Left ventricle myocardium inferior (tissue), 1 donor: Measurements from ENCODE around the gene LCP1. TPM values are rescaled to one million over a fixed set of nuclear protein-coding genes. Genes with fewer than 3 reads are reported as not detected.

ENCODE experiments used
- DNase-seq: peaks from one replicate; pipeline ENCODE4 v3.0.0-alpha.2; 2020
- H3K27ac ChIP-seq: fragments of 200-600 bp; replicated peaks from 2 replicates; pipeline ENCODE4 v1.8.0; 2021
- H3K27me3 ChIP-seq: fragments of 200-600 bp; 2 replicates; pipeline ENCODE4 v1.8.0; 2021; ENCODE audit warnings: low read depth
- H3K36me3 ChIP-seq: fragments of 200-600 bp; 2 replicates; pipeline ENCODE4 v1.8.0; 2021
- H3K4me1 ChIP-seq: fragments of 200-600 bp; 2 replicates; pipeline ENCODE4 v1.8.0; 2021
- H3K4me3 ChIP-seq: fragments of 200-600 bp; 2 replicates; pipeline ENCODE4 v1.8.0; 2021; ENCODE audit warnings: mild to moderate bottlenecking, moderate library complexity
- H3K9me3 ChIP-seq: fragments of 200-600 bp; replicated peaks from 2 replicates; pipeline ENCODE4 v1.8.0; 2021
- intact Hi-C: fragments of 100-400 bp; cut with micrococcal nuclease; formaldehyde crosslinking; loops from one replicate; pipeline ENCODE4 v1.11.0; 2022
- total RNA-seq: library from RNA; stranded (reverse); fragmentation: NEBNext Ultra II Directional; extraction: Animal tissue kit (Norgen Biotek cat#: 25700); gene quantifications from one replicate; pipeline ENCODE4 v1.2.1, GENCODE V29; 2021
- TF ChIP-seq, protein P1 (sequence below): fragments of 200-600 bp; IDR thresholded peaks from 2 replicates; pipeline ENCODE4 v1.8.0; 2021; ENCODE audit warnings: antibody characterized with exemption, mild to moderate bottlenecking, borderline replicate concordance
- donor health status: DM: no; HTN: yes; CAD: no; lungs with severe emphysema.

The LCP1 gene
- total RNA-seq, 1 donor from 2014 or later = 14.1 TPM

DNA sequence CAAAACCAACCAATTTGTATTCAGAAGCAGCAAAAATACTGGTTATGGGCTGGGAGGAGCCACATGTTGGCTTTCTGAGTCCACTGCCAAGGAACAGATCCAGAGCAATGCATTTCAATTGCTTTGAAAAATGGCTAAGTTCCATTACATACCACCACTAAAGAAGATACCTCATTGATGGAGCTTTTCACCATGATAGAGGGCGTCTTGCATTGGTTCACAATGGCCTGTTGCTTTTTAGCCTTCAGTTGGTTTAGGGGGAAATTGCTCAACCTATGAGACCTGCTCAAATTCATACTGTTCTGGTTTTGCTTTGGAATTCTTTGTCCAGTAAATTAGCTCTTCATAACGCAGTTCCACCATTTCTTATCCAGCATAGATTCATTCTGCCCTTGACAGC lies 55.9 kb downstream of the LCP1 start:
- H3K27ac ChIP-seq = no peak overlapping the region
- TF ChIP-seq, protein P1, sequence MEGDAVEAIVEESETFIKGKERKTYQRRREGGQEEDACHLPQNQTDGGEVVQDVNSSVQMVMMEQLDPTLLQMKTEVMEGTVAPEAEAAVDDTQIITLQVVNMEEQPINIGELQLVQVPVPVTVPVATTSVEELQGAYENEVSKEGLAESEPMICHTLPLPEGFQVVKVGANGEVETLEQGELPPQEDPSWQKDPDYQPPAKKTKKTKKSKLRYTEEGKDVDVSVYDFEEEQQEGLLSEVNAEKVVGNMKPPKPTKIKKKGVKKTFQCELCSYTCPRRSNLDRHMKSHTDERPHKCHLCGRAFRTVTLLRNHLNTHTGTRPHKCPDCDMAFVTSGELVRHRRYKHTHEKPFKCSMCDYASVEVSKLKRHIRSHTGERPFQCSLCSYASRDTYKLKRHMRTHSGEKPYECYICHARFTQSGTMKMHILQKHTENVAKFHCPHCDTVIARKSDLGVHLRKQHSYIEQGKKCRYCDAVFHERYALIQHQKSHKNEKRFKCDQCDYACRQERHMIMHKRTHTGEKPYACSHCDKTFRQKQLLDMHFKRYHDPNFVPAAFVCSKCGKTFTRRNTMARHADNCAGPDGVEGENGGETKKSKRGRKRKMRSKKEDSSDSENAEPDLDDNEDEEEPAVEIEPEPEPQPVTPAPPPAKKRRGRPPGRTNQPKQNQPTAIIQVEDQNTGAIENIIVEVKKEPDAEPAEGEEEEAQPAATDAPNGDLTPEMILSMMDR = no peak
- no peaks in the 10 kb centered on the region for H3K36me3 ChIP-seq
- no peak overlapping the region for H3K4me3 ChIP-seq
- peaks cover 31% of the 10 kb centered on the region for H3K27me3 ChIP-seq
- no peaks in the 10 kb centered on the region for H3K9me3 ChIP-seq
- peaks cover under 1% of the 10 kb centered on the region for H3K4me1 ChIP-seq
- no peak for DNase-seq
- intact Hi-C loops = no loop called here

DNA sequence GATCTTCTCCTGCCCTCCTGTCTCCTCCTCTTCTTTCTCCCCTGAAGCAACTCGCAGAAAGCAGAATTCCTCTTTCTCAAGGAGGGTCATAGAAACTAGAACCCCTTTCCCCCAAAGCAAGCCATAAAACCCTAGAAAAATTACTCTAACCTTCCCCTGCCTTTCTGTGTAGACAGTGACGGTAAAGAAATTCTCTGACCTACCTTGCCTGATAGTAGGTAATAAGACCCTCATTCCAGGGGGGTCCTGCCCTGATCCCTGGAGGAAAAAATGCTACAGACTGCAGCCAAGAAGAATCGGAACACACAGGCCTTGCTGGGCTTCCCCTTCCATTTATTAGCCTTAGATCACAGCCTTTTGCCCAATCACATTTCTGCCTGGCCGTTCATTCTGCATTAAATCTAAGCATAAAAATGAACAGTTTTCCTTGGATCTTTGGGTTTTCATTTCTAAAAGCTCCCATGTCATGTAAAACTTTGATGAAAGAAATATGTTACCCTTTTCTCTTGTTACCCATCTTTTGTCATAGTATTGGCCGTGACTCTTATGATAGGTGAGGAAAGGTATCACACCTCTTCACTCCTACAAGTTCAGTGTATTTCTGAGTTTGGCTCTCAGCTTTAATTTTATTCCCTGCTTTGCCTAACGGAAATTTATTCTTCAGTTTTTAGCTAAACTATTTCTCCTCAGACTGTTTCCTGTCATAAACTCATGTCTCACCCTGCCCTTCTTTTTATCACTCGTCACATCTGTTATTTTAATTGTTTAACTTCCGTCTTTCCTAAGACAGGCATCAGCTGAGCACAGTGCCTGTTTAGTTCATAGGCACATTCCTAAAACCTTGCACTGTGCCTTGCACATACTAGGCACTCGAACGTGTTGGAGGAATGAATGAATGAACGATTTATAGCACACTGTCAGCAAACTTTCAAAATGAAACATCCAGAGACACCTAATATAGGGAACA lies 56.7 kb downstream of the LCP1 start:
- Histone ChIP-seq H3K4me3 (no peak overlapping the region), H3K27ac (no peak overlapping the region), H3K36me3 (no peaks in the 10 kb centered on the region), H3K4me1 (peaks cover 9% of the 10 kb centered on the region), H3K9me3 (no peaks in the 10 kb centered on the region), H3K27me3 (peaks cover 23% of the 10 kb centered on the region)
- intact Hi-C loops = no loop called here
- TF ChIP-seq, protein P1 = no peak
- DNase-seq = no peak

DNA sequence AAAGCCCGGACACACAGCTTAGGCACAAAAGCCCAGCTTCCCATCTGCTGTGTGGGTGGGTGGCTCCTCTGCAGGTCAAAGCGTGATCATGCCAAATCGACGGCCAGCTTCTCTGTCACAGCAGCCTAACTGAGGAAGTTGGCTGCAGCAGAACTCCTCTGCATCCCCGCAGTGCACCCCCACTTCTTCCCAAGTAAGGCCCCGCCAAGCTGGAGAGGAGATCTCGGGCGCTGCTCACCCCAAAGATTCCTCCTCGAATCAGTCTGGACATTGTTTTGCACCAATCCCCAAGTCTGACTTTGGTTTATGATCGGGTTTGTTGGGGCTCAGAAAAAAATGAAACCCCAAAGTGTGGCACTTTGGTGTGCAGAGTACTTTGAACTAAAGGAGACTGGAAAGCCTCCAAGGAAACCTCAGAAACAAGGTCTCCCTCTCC lies 57.4 kb downstream of the LCP1 start:
- DNase-seq = no peak
- H3K4me1 ChIP-seq = peaks cover 14% of the 10 kb centered on the region
- no peaks in the 10 kb centered on the region for H3K36me3 ChIP-seq
- H3K9me3 ChIP-seq = no peaks in the 10 kb centered on the region
- intact Hi-C loops = no loop called here
- H3K27ac ChIP-seq = no peak overlapping the region
- peaks cover 16% of the 10 kb centered on the region for H3K27me3 ChIP-seq
- no peak overlapping the region for H3K4me3 ChIP-seq
- TF ChIP-seq, protein P1 = no peak

DNA sequence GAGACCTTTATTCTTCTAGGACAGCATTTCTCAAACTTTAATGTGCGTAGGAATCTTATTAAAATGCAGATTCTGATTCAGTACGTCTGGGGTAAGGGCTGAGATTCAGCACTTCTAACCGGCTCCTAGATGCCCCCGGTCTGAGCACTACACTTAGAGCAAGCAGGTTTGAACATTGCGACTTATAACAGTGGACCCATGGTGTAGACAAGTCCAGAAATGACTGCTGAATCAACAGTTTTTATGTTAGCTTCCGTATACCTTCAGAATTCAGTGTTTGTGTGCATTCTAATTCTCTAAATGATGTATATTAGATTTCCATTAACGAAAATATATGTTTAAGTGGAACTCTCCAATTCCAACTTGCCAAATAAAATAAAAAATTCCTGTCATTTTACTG lies 59.7 kb downstream of the LCP1 start:
- no peak for DNase-seq
- intact Hi-C loops = no loop called here
- TF ChIP-seq, protein P1 = no peak
- H3K36me3 ChIP-seq = no peaks in the 10 kb centered on the region
- H3K4me1 ChIP-seq = peaks cover 14% of the 10 kb centered on the region
- H3K9me3 ChIP-seq = no peaks in the 10 kb centered on the region
- H3K27me3 ChIP-seq = peaks cover under 1% of the 10 kb centered on the region
- no peak overlapping the region for H3K4me3 ChIP-seq
- H3K27ac ChIP-seq = no peak overlapping the region

DNA sequence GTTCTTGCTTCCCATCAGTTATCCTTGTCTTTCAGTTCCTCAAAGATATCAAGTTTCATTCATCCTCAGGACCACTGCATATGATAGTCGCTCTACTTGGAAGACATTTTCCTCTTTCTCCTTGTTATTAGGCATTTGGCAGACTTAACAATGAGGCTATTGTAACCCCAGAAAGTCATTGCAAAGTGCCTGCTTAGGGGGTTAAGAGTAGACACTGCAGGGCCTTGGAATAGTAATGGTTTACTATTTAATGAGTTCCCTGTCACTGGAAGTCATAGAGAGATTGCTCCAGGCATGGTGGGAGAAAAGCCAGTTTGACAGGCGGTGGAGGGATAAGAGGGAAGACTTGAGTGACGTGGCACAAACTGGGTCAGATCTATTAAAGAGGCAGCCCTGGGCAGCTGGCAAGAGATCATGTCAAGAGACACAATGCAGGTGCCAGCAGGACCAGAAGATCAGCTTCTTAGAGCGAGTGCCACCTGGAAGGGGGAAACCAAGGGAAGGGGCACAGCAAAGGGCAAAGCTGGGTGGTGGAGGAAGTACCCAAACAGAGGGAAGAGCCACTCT lies 60.3 kb downstream of the LCP1 start:
- intact Hi-C loops = no loop called here
- Histone ChIP-seq H3K4me1 (peaks cover 14% of the 10 kb centered on the region), H3K27ac (no peak overlapping the region), H3K9me3 (no peaks in the 10 kb centered on the region), H3K4me3 (no peak overlapping the region), H3K27me3 (no peaks in the 10 kb centered on the region), H3K36me3 (no peaks in the 10 kb centered on the region)
- TF ChIP-seq, protein P1 = no peak
- DNase-seq = no peak
